Thyroid gland (tissue), 4 donors: ENCODE results near the gene PPP1R11.

Experiments
- POLR2A ChIP-seq, 2 donors: fragments of 450-650 bp; IDR thresholded peaks; one replicate each; pipeline ENCODE4 v1.6.1; 2017; ENCODE audit warnings: antibody characterized with exemption in 2 of 2, mild to moderate bottlenecking in 2 of 2, moderate library complexity in 1 of 2
- TF ChIP-seq, protein P1 (sequence below), 6 experiments: fragments of 200-600 bp in 3 of 6; fragments of 450-650 bp in 3 of 6; sonication (generic) in 3 of 6; IDR thresholded peaks; one replicate each; pipeline ENCODE4 v1.5.1; 2016 to 2019; ENCODE audit warnings: antibody characterized with exemption in 6 of 6, mild to moderate bottlenecking in 2 of 6, inconsistent platforms in 1 of 6, moderate library complexity in 1 of 6

GRCh38 chr6:30041221-30041620, 25.8 kb upstream of the PPP1R11 start:
- TF ChIP-seq, protein P1, sequence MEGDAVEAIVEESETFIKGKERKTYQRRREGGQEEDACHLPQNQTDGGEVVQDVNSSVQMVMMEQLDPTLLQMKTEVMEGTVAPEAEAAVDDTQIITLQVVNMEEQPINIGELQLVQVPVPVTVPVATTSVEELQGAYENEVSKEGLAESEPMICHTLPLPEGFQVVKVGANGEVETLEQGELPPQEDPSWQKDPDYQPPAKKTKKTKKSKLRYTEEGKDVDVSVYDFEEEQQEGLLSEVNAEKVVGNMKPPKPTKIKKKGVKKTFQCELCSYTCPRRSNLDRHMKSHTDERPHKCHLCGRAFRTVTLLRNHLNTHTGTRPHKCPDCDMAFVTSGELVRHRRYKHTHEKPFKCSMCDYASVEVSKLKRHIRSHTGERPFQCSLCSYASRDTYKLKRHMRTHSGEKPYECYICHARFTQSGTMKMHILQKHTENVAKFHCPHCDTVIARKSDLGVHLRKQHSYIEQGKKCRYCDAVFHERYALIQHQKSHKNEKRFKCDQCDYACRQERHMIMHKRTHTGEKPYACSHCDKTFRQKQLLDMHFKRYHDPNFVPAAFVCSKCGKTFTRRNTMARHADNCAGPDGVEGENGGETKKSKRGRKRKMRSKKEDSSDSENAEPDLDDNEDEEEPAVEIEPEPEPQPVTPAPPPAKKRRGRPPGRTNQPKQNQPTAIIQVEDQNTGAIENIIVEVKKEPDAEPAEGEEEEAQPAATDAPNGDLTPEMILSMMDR (IDR thresholded peaks at IDR 0.05): no peak
- no peak for TF ChIP-seq POLR2A (IDR thresholded peaks at IDR 0.05)
